ENCODE data around the gene CCNT2. TPM values are rescaled to one million over a fixed set of nuclear protein-coding genes. Genes with fewer than 3 reads are reported as not detected.

The CCNT2 gene
- total RNA-seq, 4 donors from 2014 or later: 16.1 to 29.1 (median 20.5) TPM

GRCh38 chr2:134883552-134884293 lies 34.9 kb upstream of the CCNT2 start:
- TF ChIP-seq POLR2AphosphoS5 (IDR thresholded peaks at IDR 0.05) (no peak), CTCF (IDR thresholded peaks at IDR 0.05) (no peak), EP300 (IDR thresholded peaks at IDR 0.05) (no peak), POLR2A (IDR thresholded peaks at IDR 0.05; ENCODE audit: low read depth) (no peak)
- no peak overlapping the region for H3K4me3 ChIP-seq
- no peak for DNase-seq (ENCODE audit: extremely low spot score)
- no peak overlapping the region for H3K27ac ChIP-seq (replicated peaks in 1 of 4)
- H3K36me3 ChIP-seq: no peaks in the 10 kb centered on the region
- no peaks in the 10 kb centered on the region for H3K27me3 ChIP-seq
- WGBS: 94% methylated on average over 3 of the region's 3 CpGs
- no peaks in the 10 kb centered on the region for H3K4me1 ChIP-seq
- peaks cover 0 to 2% (median 0%) of the 10 kb centered on the region in 4 donors for H3K9me3 ChIP-seq
- intact Hi-C loops (cut with DNase I): no loop called here

- intact Hi-C loops (cut with DNase I): no loop called here
- Histone ChIP-seq H3K36me3 (no peaks in the 10 kb centered on the region), H3K27me3 (no peaks in the 10 kb centered on the region), H3K4me1 (no peaks in the 10 kb centered on the region), H3K27ac (replicated peaks in 1 of 4) (no peak overlapping the region), H3K4me3 (no peak overlapping the region), H3K9me3 (no peaks in the 10 kb centered on the region)
- TF ChIP-seq POLR2A (IDR thresholded peaks at IDR 0.05; ENCODE audit: low read depth): no peak
- no peak for TF ChIP-seq CTCF (IDR thresholded peaks at IDR 0.05)
- TF ChIP-seq POLR2AphosphoS5 (IDR thresholded peaks at IDR 0.05): no peak
- no peak for TF ChIP-seq EP300 (IDR thresholded peaks at IDR 0.05)
- no peak for DNase-seq (ENCODE audit: extremely low spot score)
These were observed 34.2 kb upstream of the CCNT2 start for GRCh38 chr2:134884435-134884834.

- TF ChIP-seq EP300 (IDR thresholded peaks at IDR 0.05) (no peak), CTCF (IDR thresholded peaks at IDR 0.05) (no peak), POLR2AphosphoS5 (IDR thresholded peaks at IDR 0.05) (no peak), POLR2A (IDR thresholded peaks at IDR 0.05; ENCODE audit: low read depth) (no peak)
- Histone ChIP-seq H3K27ac (replicated peaks in 1 of 4) (no peak overlapping the region), H3K36me3 (no peaks in the 10 kb centered on the region), H3K4me3 (no peak overlapping the region), H3K27me3 (no peaks in the 10 kb centered on the region), H3K9me3 (no peaks in the 10 kb centered on the region), H3K4me1 (no peaks in the 10 kb centered on the region)
- intact Hi-C loops (cut with DNase I): loop anchor here (10.0 kb wide), 1 partner anchor 1008 kb away; no protein-coding TSS in a partner anchor
- 94% methylated on average over 1 of the region's 1 CpG for WGBS
- no peak for DNase-seq (ENCODE audit: extremely low spot score)
These were observed 26.2 kb upstream of the CCNT2 start for GRCh38 chr2:134892282-134893035.

- H3K4me3 ChIP-seq: no peak overlapping the region
- H3K27ac ChIP-seq (replicated peaks in 1 of 4): no peak overlapping the region
- intact Hi-C loops (cut with DNase I): loop anchor here (10.0 kb wide), 1 partner anchor 1013 kb away; no protein-coding TSS in a partner anchor
- no peaks in the 10 kb centered on the region for H3K9me3 ChIP-seq
- no peak for DNase-seq (ENCODE audit: extremely low spot score)
- no peaks in the 10 kb centered on the region for H3K36me3 ChIP-seq
- H3K27me3 ChIP-seq: no peaks in the 10 kb centered on the region
- TF ChIP-seq EP300 (IDR thresholded peaks at IDR 0.05) (no peak), CTCF (IDR thresholded peaks at IDR 0.05) (peak in 2 of 3 experiments; percentile 24 to 32)
- H3K4me1 ChIP-seq: no peaks in the 10 kb centered on the region
These were observed 20.7 kb upstream of the CCNT2 start for GRCh38 chr2:134897932-134898331.

Measured in esophagus muscularis mucosa (tissue), 4 donors.